ENCODE results near the gene MME. TPM values are rescaled to one million over a fixed set of nuclear protein-coding genes. Genes with fewer than 3 reads are reported as not detected.

Gene MME
- total and polyA plus RNA-seq, 10 of the 15 experiments (the other 5 are each of a cell fraction or from before 2014, with no cell fraction given), result under 0.01 to 0.23 (median 0.09) TPM; not detected in 3

- TF ChIP-seq, protein P1, sequence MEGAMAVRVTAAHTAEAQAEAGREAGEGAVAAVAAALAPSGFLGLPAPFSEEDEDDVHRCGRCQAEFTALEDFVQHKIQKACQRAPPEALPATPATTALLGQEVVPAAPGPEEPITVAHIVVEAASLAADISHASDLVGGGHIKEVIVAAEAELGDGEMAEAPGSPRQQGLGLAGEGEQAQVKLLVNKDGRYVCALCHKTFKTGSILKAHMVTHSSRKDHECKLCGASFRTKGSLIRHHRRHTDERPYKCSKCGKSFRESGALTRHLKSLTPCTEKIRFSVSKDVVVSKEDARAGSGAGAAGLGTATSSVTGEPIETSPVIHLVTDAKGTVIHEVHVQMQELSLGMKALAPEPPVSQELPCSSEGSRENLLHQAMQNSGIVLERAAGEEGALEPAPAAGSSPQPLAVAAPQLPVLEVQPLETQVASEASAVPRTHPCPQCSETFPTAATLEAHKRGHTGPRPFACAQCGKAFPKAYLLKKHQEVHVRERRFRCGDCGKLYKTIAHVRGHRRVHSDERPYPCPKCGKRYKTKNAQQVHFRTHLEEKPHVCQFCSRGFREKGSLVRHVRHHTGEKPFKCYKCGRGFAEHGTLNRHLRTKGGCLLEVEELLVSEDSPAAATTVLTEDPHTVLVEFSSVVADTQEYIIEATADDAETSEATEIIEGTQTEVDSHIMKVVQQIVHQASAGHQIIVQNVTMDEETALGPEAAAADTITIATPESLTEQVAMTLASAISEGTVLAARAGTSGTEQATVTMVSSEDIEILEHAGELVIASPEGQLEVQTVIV (IDR thresholded peaks at IDR 0.05; ENCODE audit: borderline replicate concordance, partially characterized antibody), result no peak
- TF ChIP-seq HDGF (IDR thresholded peaks at IDR 0.05) (no peak), MTA2 (IDR thresholded peaks at IDR 0.05; ENCODE audit: low read depth) (no peak), PML (IDR thresholded peaks at IDR 0.05; ENCODE audit: low read length) (no peak), CHD4 (IDR thresholded peaks at IDR 0.05) (no peak), EP300 (IDR thresholded peaks at IDR 0.05; ENCODE audit: borderline replicate concordance in 1 of 2, control insufficient read depth in 1 of 2, low read depth in 2 of 2, low read length in 2 of 2) (no peak), ZNF24 (IDR thresholded peaks at IDR 0.05) (no peak)
- TF ChIP-seq, protein P2, sequence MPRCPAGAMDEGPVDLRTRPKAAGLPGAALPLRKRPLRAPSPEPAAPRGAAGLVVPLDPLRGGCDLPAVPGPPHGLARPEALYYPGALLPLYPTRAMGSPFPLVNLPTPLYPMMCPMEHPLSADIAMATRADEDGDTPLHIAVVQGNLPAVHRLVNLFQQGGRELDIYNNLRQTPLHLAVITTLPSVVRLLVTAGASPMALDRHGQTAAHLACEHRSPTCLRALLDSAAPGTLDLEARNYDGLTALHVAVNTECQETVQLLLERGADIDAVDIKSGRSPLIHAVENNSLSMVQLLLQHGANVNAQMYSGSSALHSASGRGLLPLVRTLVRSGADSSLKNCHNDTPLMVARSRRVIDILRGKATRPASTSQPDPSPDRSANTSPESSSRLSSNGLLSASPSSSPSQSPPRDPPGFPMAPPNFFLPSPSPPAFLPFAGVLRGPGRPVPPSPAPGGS (IDR thresholded peaks at IDR 0.05; ENCODE audit: borderline replicate concordance, insufficient read depth, low read depth, low read length, poor library complexity, severe bottlenecking), result no peak
These were observed 89.1 kb downstream of the MME start (continued) for GRCh38 chr3:155169197-155169596.

DNA sequence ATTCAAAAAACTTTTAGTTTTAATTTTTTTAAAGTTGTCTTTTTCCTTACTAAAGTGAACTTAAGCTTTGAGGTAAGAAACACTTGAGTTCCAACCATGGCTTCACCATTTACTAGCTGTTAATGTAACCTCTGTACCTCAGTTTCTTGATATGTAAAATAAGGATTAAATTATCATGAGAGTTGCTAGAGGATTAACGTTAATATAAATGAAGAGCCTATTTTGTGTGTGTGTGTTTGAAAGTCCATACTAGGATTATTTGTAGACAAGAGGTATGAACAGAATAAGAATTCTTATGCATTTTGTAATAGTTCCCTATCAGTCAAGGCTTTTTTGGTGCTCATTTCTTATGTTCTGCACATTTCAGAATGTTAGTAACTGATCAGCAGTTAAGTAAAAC lies 93.7 kb downstream of the MME start:
- H3K9me3 ChIP-seq (replicated peaks; ENCODE audit: control insufficient read depth, insufficient read depth, low read length), result no peaks in the 10 kb centered on the region
- ATAC-seq, result no peak
- no peak for FAIRE-seq
- in situ Hi-C loops (cut with MboI), result no loop called here
- no peak overlapping the region for H3K4me3 ChIP-seq
- intact Hi-C loops (cut with micrococcal nuclease; ENCODE audit: unreplicated experiment), result no loop called here
- SMC1A ChIA-PET (ENCODE audit: uncharacterized antibody, unreplicated experiment), result interaction anchor here (1.2 kb wide), 1 partner anchor 30 kb away, joined by 5 read pairs; no protein-coding TSS in a partner anchor
- no peaks in the 10 kb centered on the region for H4K20me1 ChIP-seq (ENCODE audit: control insufficient read depth, insufficient read depth)
- no peaks in the 10 kb centered on the region for H3K79me2 ChIP-seq (ENCODE audit: control insufficient read depth, insufficient read depth, low read length)
- CTCF ChIA-PET, result no interaction called here
- H3K9ac ChIP-seq (ENCODE audit: control insufficient read depth, insufficient read depth, low read length), result no peak overlapping the region
- POLR2A ChIA-PET, result no interaction called here
- H3K27me3 ChIP-seq (replicated peaks in 1 of 2; ENCODE audit: control insufficient read depth in 2 of 2, insufficient read depth in 2 of 2, low read length in 1 of 2), result no peaks in the 10 kb centered on the region
- H3K4me2 ChIP-seq (ENCODE audit: control insufficient read depth, insufficient read depth), result no peak overlapping the region
- no peak overlapping the region for H2AFZ ChIP-seq (ENCODE audit: control insufficient read depth, low read depth, low read length)
- no peaks in the 10 kb centered on the region for H3K36me3 ChIP-seq (ENCODE audit: control insufficient read depth in 2 of 2, insufficient read depth in 2 of 2, low read length in 1 of 2)
- WGBS (ENCODE audit: insufficient coverage, insufficient replicate concordance, low lambda C conversion rate, missing lambda C conversion rate), result 30% methylated on average over 1 of the region's 1 CpG
- no TSS peak for BruUV-seq (replicated peaks)
- H3K4me1 ChIP-seq (ENCODE audit: control insufficient read depth, insufficient read depth, low read length), result no peaks in the 10 kb centered on the region
- H3K27ac ChIP-seq (ENCODE audit: control insufficient read depth, insufficient read depth), result no peak overlapping the region
- RAD21 ChIA-PET (ENCODE audit: unreplicated experiment), result no interaction called here
- no peak for DNase-seq (ENCODE audit: low read depth, low spot score)
- no peak for TF ChIP-seq NFXL1 (IDR thresholded peaks at IDR 0.05; ENCODE audit: borderline replicate concordance)
- no peak for TF ChIP-seq RELA (IDR thresholded peaks at IDR 0.05; ENCODE audit: borderline replicate concordance, partially characterized antibody)
- TF ChIP-seq, protein P1 (IDR thresholded peaks at IDR 0.05; ENCODE audit: borderline replicate concordance, partially characterized antibody), result no peak
- no peak for TF ChIP-seq KDM1A (IDR thresholded peaks at IDR 0.05; ENCODE audit: borderline replicate concordance)
- TF ChIP-seq HDAC6 (IDR thresholded peaks at IDR 0.05; ENCODE audit: unreplicated experiment), result no peak
- TF ChIP-seq GABPA (IDR thresholded peaks at IDR 0.05; ENCODE audit: low read depth), result no peak
- no peak for TF ChIP-seq NKRF (conservative IDR thresholded peaks at IDR 0.05)
- TF ChIP-seq, protein P3, sequence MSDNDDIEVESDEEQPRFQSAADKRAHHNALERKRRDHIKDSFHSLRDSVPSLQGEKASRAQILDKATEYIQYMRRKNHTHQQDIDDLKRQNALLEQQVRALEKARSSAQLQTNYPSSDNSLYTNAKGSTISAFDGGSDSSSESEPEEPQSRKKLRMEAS (IDR thresholded peaks at IDR 0.05; ENCODE audit: low read depth, low read length), result no peak

Data from GM12878 (cell line).